ENCODE data around the gene GPR183. TPM values are rescaled to one million over a fixed set of nuclear protein-coding genes. Genes with fewer than 3 reads are reported as not detected.

Gene GPR183
- total RNA-seq, 1 donor from 2014 or later: 0.19 TPM

- peaks cover 4% of the 10 kb centered on the region for H3K36me3 Mint-ChIP-seq (ENCODE audit: unreplicated experiment)
- TF ChIP-seq CTCF (IDR thresholded peaks at IDR 0.05): no peak
- H3K4me3 Mint-ChIP-seq (ENCODE audit: unreplicated experiment): no peak overlapping the region
- peaks cover 19% of the 10 kb centered on the region for H3K4me1 Mint-ChIP-seq (ENCODE audit: unreplicated experiment)
- H3K27me3 Mint-ChIP-seq (ENCODE audit: unreplicated experiment): no peaks in the 10 kb centered on the region
- no peak overlapping the region for H3K27ac Mint-ChIP-seq (ENCODE audit: unreplicated experiment)
- no peak for DNase-seq (ENCODE audit: extremely low spot score, unreplicated experiment)
- H3K9me3 Mint-ChIP-seq (ENCODE audit: unreplicated experiment): no peaks in the 10 kb centered on the region
Measured at GRCh38 chr13:99289674-99290337, 17.4 kb downstream of the GPR183 start.

- TF ChIP-seq CTCF (IDR thresholded peaks at IDR 0.05): no peak
- Mint-ChIP-seq H3K4me3 (ENCODE audit: unreplicated experiment) (no peak overlapping the region), H3K27ac (ENCODE audit: unreplicated experiment) (no peak overlapping the region), H3K4me1 (ENCODE audit: unreplicated experiment) (peaks cover 25% of the 10 kb centered on the region), H3K36me3 (ENCODE audit: unreplicated experiment) (peaks cover 4% of the 10 kb centered on the region), H3K9me3 (ENCODE audit: unreplicated experiment) (no peaks in the 10 kb centered on the region), H3K27me3 (ENCODE audit: unreplicated experiment) (no peaks in the 10 kb centered on the region)
- DNase-seq (ENCODE audit: extremely low spot score, unreplicated experiment): no peak
Measured at GRCh38 chr13:99289271-99289670, 17.9 kb downstream of the GPR183 start.

- Mint-ChIP-seq H3K4me3 (ENCODE audit: unreplicated experiment) (no peak overlapping the region), H3K27me3 (ENCODE audit: unreplicated experiment) (no peaks in the 10 kb centered on the region), H3K4me1 (ENCODE audit: unreplicated experiment) (peaks cover 28% of the 10 kb centered on the region), H3K27ac (ENCODE audit: unreplicated experiment) (peak overlapping the region; percentile 72), H3K36me3 (ENCODE audit: unreplicated experiment) (peaks cover 4% of the 10 kb centered on the region), H3K9me3 (ENCODE audit: unreplicated experiment) (no peaks in the 10 kb centered on the region)
- DNase-seq (ENCODE audit: extremely low spot score, unreplicated experiment): no peak
- TF ChIP-seq CTCF (IDR thresholded peaks at IDR 0.05): no peak
Measured at GRCh38 chr13:99288089-99288488, 19.1 kb downstream of the GPR183 start.

- TF ChIP-seq CTCF (IDR thresholded peaks at IDR 0.05): no peak
- H3K36me3 Mint-ChIP-seq (ENCODE audit: unreplicated experiment): peaks cover 4% of the 10 kb centered on the region
- peaks cover 33% of the 10 kb centered on the region for H3K4me1 Mint-ChIP-seq (ENCODE audit: unreplicated experiment)
- no peak for DNase-seq (ENCODE audit: extremely low spot score, unreplicated experiment)
- no peak overlapping the region for H3K27ac Mint-ChIP-seq (ENCODE audit: unreplicated experiment)
- H3K4me3 Mint-ChIP-seq (ENCODE audit: unreplicated experiment): no peak overlapping the region
- H3K27me3 Mint-ChIP-seq (ENCODE audit: unreplicated experiment): no peaks in the 10 kb centered on the region
- H3K9me3 Mint-ChIP-seq (ENCODE audit: unreplicated experiment): no peaks in the 10 kb centered on the region
Measured at GRCh38 chr13:99287551-99287950, 19.6 kb downstream of the GPR183 start.

- Mint-ChIP-seq H3K27ac (ENCODE audit: unreplicated experiment) (no peak overlapping the region), H3K9me3 (ENCODE audit: unreplicated experiment) (no peaks in the 10 kb centered on the region), H3K27me3 (ENCODE audit: unreplicated experiment) (no peaks in the 10 kb centered on the region), H3K4me1 (ENCODE audit: unreplicated experiment) (peaks cover 47% of the 10 kb centered on the region), H3K36me3 (ENCODE audit: unreplicated experiment) (peaks cover 4% of the 10 kb centered on the region), H3K4me3 (ENCODE audit: unreplicated experiment) (no peak overlapping the region)
- DNase-seq (ENCODE audit: extremely low spot score, unreplicated experiment): no peak
- no peak for TF ChIP-seq CTCF (IDR thresholded peaks at IDR 0.05)
Measured at GRCh38 chr13:99285432-99286182, 21.6 kb downstream of the GPR183 start.
